A549 (cell line): Measurements from ENCODE around the gene SYT4. TPM values are rescaled to one million over a fixed set of nuclear protein-coding genes. Genes with fewer than 3 reads are reported as not detected.

Experiments
- ATAC-seq, 2 experiments: fragments of 200-7000 bp in 1 of 2; fragments of >200 bp in 1 of 2; cut with Nextera tagmentation in 1 of 2; cut with Tn5 transposase in 1 of 2; 3 replicates each; pipeline versions ENCODE4 v1.8.0 to v1.9.1; 2018 to 2020; ENCODE audit warnings: mild to moderate bottlenecking in 1 of 2, moderate library complexity in 1 of 2
- CTCF ChIA-PET: fragments of 300-600 bp; sonication (Branson Sonifier 250); formaldehyde crosslinking; extraction: SDS; loops from one replicate; lab custom pipeline; 2021; ENCODE audit warnings: antibody characterized with exemption, inconsistent platforms; lab: Yijun Ruan, JAX
- POLR2A ChIA-PET: fragments of 350-600 bp; formaldehyde crosslinking; extraction: SDS; loops from one replicate; lab custom pipeline; 2021; ENCODE audit warnings: antibody characterized with exemption, inconsistent platforms; lab: Yijun Ruan, JAX
- DNase-seq, 2 experiments: peaks; one replicate each; pipeline versions ENCODE4 v3.0.0 to v3.0.0-alpha.2; 2011 to 2016; ENCODE audit warnings: low read depth in 1 of 2, low spot score in 1 of 2
- FAIRE-seq: peaks from 2 replicates; lab custom pipeline; 2011; peaks lifted over from hg19 to GRCh38; lab: Jason Lieb, UNC
- H3K27ac ChIP-seq, 2 experiments: fragments of >200 bp; sonication (Bioruptor Twin); formaldehyde crosslinking; 3 replicates each; pipeline ENCODE4 v1.5.1; 2016 to 2017
- H3K4me1 ChIP-seq: fragments of >200 bp; sonication (Bioruptor Twin); formaldehyde crosslinking; 3 replicates; pipeline ENCODE4 v1.6.1; 2016
- H3K4me2 ChIP-seq: fragments of >200 bp; sonication (Bioruptor Twin); formaldehyde crosslinking; 3 replicates; pipeline ENCODE4 v1.6.1; 2016
- H3K4me3 ChIP-seq: fragments of >200 bp; sonication (Bioruptor Twin); formaldehyde crosslinking; 3 replicates; pipeline ENCODE4 v1.5.1; 2016
- H3K9me3 ChIP-seq: fragments of >200 bp; sonication (Bioruptor Twin); formaldehyde crosslinking; 3 replicates; pipeline ENCODE4 v1.6.1; 2016
- BHLHE40 ChIP-seq: IDR thresholded peaks from 2 replicates; pipeline ENCODE4 v1.6.1; 2012; ENCODE audit warnings: low read depth, low read length, inconsistent platforms
- CBX2 ChIP-seq: fragments of 200-600 bp; sonication (generic); IDR thresholded peaks from 2 replicates; pipeline ENCODE4 v1.6.1; 2016; ENCODE audit warnings: low read depth, mild to moderate bottlenecking, borderline replicate concordance
- CEBPB ChIP-seq, 2 experiments: fragments of >200 bp in 1 of 2; sonication (Bioruptor Twin) in 1 of 2; formaldehyde crosslinking in 1 of 2; IDR thresholded peaks; 2 replicates each; pipeline ENCODE4 v1.6.1; 2012 to 2016
- EHMT2 ChIP-seq: fragments of 200-600 bp; sonication (generic); IDR thresholded peaks from 2 replicates; pipeline ENCODE4 v1.6.1; 2016; ENCODE audit warnings: antibody characterized with exemption, low read depth, mild to moderate bottlenecking, moderate library complexity
- ESRRA ChIP-seq: fragments of 150-350 bp; IDR thresholded peaks from 2 replicates; pipeline ENCODE4 v1.6.1; 2014; ENCODE audit warnings: mild to moderate bottlenecking, low read length, borderline replicate concordance
- FOSB ChIP-seq: fragments of 250-450 bp; sonication (Bioruptor Pico); IDR thresholded peaks from 2 replicates; pipeline ENCODE4 v1.5.0; 2020; ENCODE audit warnings: mild to moderate bottlenecking, moderate library complexity
- FOSL2 ChIP-seq, 2 experiments: fragments of 450-650 bp in 1 of 2; fragments of >200 bp in 1 of 2; sonication (Bioruptor Twin) in 1 of 2; formaldehyde crosslinking; IDR thresholded peaks; 2 replicates each; pipeline versions ENCODE4 v1.5.0 to v1.6.1; 2016 to 2020; ENCODE audit warnings: mild to moderate bottlenecking in 1 of 2, moderate library complexity in 1 of 2
- HDAC2 ChIP-seq: fragments of 200-600 bp; sonication (generic); IDR thresholded peaks from 2 replicates; pipeline ENCODE4 v1.6.1; 2016
- HOXA7 ChIP-seq: fragments of 250-450 bp; sonication (Bioruptor Pico); IDR thresholded peaks from 2 replicates; pipeline ENCODE4 v1.5.0; 2020; ENCODE audit warnings: mild to moderate bottlenecking, moderate library complexity
- KDM1A ChIP-seq: fragments of 200-600 bp; sonication (generic); IDR thresholded peaks from 2 replicates; pipeline ENCODE4 v1.6.1; 2016; ENCODE audit warnings: low read depth, mild to moderate bottlenecking
- KDM5A ChIP-seq: fragments of 200-600 bp; sonication (generic); IDR thresholded peaks from 2 replicates; pipeline ENCODE4 v1.6.1; 2016; ENCODE audit warnings: antibody characterized with exemption, mild to moderate bottlenecking
- MAFK ChIP-seq: fragments of 450-650 bp; IDR thresholded peaks from 2 replicates; pipeline ENCODE4 v1.6.1; 2014; ENCODE audit not compliant: partially characterized antibody
- NPAS2 ChIP-seq: fragments of 250-450 bp; sonication (Bioruptor Pico); IDR thresholded peaks from 2 replicates; pipeline ENCODE4 v1.8.0; 2022; ENCODE audit warnings: mild to moderate bottlenecking, moderate library complexity, borderline replicate concordance
- TP53 ChIP-seq: fragments of 250-450 bp; sonication (Bioruptor Pico); IDR thresholded peaks from 2 replicates; pipeline ENCODE4 v1.5.0; 2021; ENCODE audit warnings: mild to moderate bottlenecking, moderate library complexity
- ZFP36 ChIP-seq: fragments of 450-650 bp; IDR thresholded peaks from 2 replicates; pipeline ENCODE4 v1.6.1; 2014; ENCODE audit warnings: borderline replicate concordance; ENCODE audit not compliant: partially characterized antibody
- WGBS: methylation state at CpG from one replicate; pipeline ENCODE4 v1.1.6; 2017; ENCODE audit errors: missing lambda C conversion rate; 5-methylcytosine and 5-hydroxymethylcytosine counted together
- polyA plus RNA-seq, 4 experiments: library from polyadenylated mRNA; depleted of rRNA in 3 of 4; stranded (reverse); fragments of >200 nt; fragmentation: RNase III in 1 of 4; extraction: RNeasy Plus Mini Kit Qiagen cat#74134 plus additional on column Dnase treatment in 1 of 4; gene quantifications; 2 replicates in 3 of 4; 3 replicates in 1 of 4; pipeline ENCODE4 v1.2.3, GENCODE V29; 2011 to 2017
- TF ChIP-seq, protein P1 (sequence below): fragments of >200 bp; sonication (Bioruptor Twin); formaldehyde crosslinking; IDR thresholded peaks from 3 replicates; pipeline ENCODE4 v1.5.1; 2016
- TF ChIP-seq, protein P2 (sequence below): IDR thresholded peaks from 2 replicates; pipeline ENCODE4 v1.6.1; 2012
- TF ChIP-seq, protein P3 (sequence below): fragments of 150-350 bp; IDR thresholded peaks from 2 replicates; pipeline ENCODE4 v1.6.1; 2014; ENCODE audit warnings: low read depth, mild to moderate bottlenecking, low read length

SYT4 gene
- polyA plus RNA-seq, 2 of the 4 experiments (the other 2 are of a cell fraction) = not detected

DNA sequence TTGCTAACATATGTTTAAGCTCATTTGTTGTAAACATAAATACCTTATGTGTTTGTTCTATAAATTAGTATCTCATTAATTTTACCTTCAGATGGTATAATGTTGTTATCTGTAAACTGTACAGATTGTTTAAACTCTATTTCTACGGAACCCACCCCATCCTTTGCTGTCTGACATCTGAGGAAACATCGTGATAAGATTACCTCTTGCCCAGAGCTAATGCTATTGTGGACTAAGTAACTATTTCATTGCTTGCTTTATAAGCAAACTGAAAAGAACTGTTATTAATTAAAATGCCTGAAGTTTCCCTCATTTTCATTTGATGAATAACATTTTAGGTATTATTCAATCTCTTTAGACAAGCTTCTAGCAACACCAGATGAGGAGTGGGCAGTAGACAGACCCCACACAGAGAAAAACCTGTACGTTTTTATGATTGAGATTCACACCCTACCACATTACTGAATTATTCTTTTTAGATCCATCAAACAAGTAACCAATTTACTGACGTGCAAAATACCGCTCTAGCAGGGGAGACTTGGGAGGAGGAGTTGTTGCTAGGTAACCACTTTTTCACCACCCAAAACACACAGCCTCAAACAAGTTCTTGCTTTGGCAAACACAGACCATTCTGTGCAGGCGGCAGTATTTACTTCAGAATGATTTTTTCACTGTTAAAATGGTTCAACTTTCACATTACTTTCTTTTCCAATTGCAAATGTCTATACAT, 1.9 kb upstream of the SYT4 start:
- FAIRE-seq = no peak
- no peak for ATAC-seq
- TF ChIP-seq TP53 = no peak
- TF ChIP-seq, protein P1, sequence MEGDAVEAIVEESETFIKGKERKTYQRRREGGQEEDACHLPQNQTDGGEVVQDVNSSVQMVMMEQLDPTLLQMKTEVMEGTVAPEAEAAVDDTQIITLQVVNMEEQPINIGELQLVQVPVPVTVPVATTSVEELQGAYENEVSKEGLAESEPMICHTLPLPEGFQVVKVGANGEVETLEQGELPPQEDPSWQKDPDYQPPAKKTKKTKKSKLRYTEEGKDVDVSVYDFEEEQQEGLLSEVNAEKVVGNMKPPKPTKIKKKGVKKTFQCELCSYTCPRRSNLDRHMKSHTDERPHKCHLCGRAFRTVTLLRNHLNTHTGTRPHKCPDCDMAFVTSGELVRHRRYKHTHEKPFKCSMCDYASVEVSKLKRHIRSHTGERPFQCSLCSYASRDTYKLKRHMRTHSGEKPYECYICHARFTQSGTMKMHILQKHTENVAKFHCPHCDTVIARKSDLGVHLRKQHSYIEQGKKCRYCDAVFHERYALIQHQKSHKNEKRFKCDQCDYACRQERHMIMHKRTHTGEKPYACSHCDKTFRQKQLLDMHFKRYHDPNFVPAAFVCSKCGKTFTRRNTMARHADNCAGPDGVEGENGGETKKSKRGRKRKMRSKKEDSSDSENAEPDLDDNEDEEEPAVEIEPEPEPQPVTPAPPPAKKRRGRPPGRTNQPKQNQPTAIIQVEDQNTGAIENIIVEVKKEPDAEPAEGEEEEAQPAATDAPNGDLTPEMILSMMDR = no peak
- TF ChIP-seq FOSL2 (IDR thresholded peaks at IDR 0.05) = no peak
- TF ChIP-seq FOSL2 (CRISPR knock-in tag; IDR thresholded peaks at IDR 0.05) = no peak
- no peak for TF ChIP-seq ZFP36
- no peak for TF ChIP-seq KDM5A
- TF ChIP-seq HOXA7 = no peak
- no peak for TF ChIP-seq EHMT2
- no peak for TF ChIP-seq KDM1A
- TF ChIP-seq HDAC2 = no peak
- no peak for TF ChIP-seq FOSB
- Histone ChIP-seq H3K4me3 (no peak overlapping the region), H3K27ac (no peak overlapping the region), H3K4me1 (no peaks in the 10 kb centered on the region), H3K4me2 (no peak overlapping the region), H3K9me3 (no peaks in the 10 kb centered on the region)
- WGBS = under 1% methylated on average over 6 of the region's 6 CpGs
- POLR2A ChIA-PET = no interaction called here
- DNase-seq = peak in 1 of 2 experiments; percentile 33
- CTCF ChIA-PET = no interaction called here

DNA sequence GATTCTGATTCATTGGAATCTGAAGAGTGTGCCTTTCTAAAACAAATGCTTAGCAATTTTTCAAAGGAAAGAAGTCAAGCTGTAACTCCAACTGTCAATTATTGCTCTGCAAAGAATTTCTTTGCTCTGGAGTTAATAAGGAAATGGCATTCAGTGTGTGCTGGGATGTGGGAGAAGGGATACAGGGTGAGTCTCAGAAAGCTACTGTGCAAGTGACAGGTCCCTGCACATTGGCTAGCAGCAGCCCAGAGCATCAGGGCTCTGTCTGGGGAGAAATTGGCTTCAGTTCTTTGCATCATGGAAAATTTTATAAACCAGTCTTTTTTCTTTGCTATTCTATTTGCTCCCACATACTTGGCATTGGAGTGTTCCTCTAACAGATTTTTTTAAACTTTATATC, 1.1 kb upstream of the SYT4 start:
- POLR2A ChIA-PET = no interaction called here
- no peak for DNase-seq
- no peak for ATAC-seq

DNA sequence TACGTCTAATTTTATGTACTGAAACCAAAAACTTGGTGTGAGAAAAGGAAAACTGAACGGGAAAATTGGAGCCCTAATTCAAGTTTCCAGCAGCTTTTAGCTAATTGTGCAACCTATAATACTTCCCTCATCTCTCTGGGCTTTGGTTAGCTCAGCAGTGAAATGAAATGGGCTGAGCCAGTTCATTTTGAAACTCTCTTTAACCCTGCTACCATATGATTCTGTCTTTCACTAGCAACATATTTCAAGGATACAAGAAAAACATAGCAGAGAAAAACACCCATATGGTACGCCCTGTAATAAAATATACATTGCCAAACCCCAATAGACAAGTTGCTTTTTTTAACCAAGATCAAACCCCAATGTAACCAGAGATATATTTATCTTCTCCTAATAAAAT, 799 bp downstream of the SYT4 start:
- DNase-seq (no peak), ATAC-seq (no peak), FAIRE-seq (no peak)
- TF ChIP-seq CBX2 (no peak), KDM5A (no peak), MAFK (no peak), CEBPB (IDR thresholded peaks at IDR 0.05) (no peak), FOSL2 (IDR thresholded peaks at IDR 0.05) (no peak), FOSL2 (CRISPR knock-in tag; IDR thresholded peaks at IDR 0.05) (no peak), BHLHE40 (no peak), TP53 (no peak), FOSB (no peak), NPAS2 (CRISPR knock-in tag) (no peak), ESRRA (no peak)
- TF ChIP-seq, protein P2, sequence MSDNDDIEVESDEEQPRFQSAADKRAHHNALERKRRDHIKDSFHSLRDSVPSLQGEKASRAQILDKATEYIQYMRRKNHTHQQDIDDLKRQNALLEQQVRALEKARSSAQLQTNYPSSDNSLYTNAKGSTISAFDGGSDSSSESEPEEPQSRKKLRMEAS = no peak
- TF ChIP-seq, protein P3, sequence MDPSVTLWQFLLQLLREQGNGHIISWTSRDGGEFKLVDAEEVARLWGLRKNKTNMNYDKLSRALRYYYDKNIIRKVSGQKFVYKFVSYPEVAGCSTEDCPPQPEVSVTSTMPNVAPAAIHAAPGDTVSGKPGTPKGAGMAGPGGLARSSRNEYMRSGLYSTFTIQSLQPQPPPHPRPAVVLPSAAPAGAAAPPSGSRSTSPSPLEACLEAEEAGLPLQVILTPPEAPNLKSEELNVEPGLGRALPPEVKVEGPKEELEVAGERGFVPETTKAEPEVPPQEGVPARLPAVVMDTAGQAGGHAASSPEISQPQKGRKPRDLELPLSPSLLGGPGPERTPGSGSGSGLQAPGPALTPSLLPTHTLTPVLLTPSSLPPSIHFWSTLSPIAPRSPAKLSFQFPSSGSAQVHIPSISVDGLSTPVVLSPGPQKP = no peak
- Histone ChIP-seq H3K4me3 (no peak overlapping the region), H3K9me3 (no peaks in the 10 kb centered on the region), H3K4me2 (no peak overlapping the region), H3K27ac (no peak overlapping the region), H3K4me1 (no peaks in the 10 kb centered on the region)
- ChIA-PET POLR2A (no interaction called here), CTCF (no interaction called here)
- 3% methylated on average over 3 of the region's 3 CpGs for WGBS

More for the DNA sequence above, 1.1 kb upstream of the SYT4 start:
- H3K27ac ChIP-seq = no peak overlapping the region
- no peak for FAIRE-seq
- H3K4me1 ChIP-seq = no peaks in the 10 kb centered on the region
- no peak overlapping the region for H3K4me3 ChIP-seq
- H3K9me3 ChIP-seq = no peaks in the 10 kb centered on the region
- TF ChIP-seq CEBPB (IDR thresholded peaks at IDR 0.05) = no peak
- TF ChIP-seq, all 56 proteins: peak for 0
- no peak overlapping the region for H3K4me2 ChIP-seq
- CTCF ChIA-PET = no interaction called here
